ENCODE measurements around the gene PTPRK. TPM values are rescaled to one million over a fixed set of nuclear protein-coding genes. Genes with fewer than 3 reads are reported as not detected.

Gene PTPRK
- total and polyA plus RNA-seq, 7 donors: 6.0 to 51.3 (median 46.7) TPM

- Histone ChIP-seq H3K4me1 (no peaks in the 10 kb centered on the region), H3K4me3 (no peak overlapping the region), H3K9me3 (peaks cover 0 to 3% (median 0%) of the 10 kb centered on the region in 4 donors), H3K27me3 (no peaks in the 10 kb centered on the region), H3K27ac (no peak overlapping the region), H3K36me3 (no peaks in the 10 kb centered on the region)
- intact Hi-C loops (cut with DNase I): no loop called here
- 91 to 94% methylated on average over 3 of the region's 3 CpGs for WGBS, 2 donors
- TF ChIP-seq EP300 (IDR thresholded peaks at IDR 0.05) (no peak), CTCF (IDR thresholded peaks at IDR 0.05) (no peak), POLR2A (IDR thresholded peaks at IDR 0.05) (no peak), POLR2AphosphoS5 (IDR thresholded peaks at IDR 0.05) (no peak)
- no peak for DNase-seq
Measured at GRCh38 chr6:127945434-127946097, 574.8 kb downstream of the PTPRK start.

- TF ChIP-seq POLR2AphosphoS5 (IDR thresholded peaks at IDR 0.05) (no peak), EP300 (IDR thresholded peaks at IDR 0.05) (no peak), CTCF (IDR thresholded peaks at IDR 0.05) (no peak), POLR2A (IDR thresholded peaks at IDR 0.05) (no peak)
- Histone ChIP-seq H3K4me3 (no peak overlapping the region), H3K9me3 (peaks cover 0 to 1% (median 0%) of the 10 kb centered on the region in 4 donors), H3K36me3 (no peaks in the 10 kb centered on the region), H3K4me1 (no peaks in the 10 kb centered on the region), H3K27me3 (no peaks in the 10 kb centered on the region), H3K27ac (no peak overlapping the region)
- no peak for DNase-seq
- intact Hi-C loops (cut with DNase I): no loop called here
- 29 to 71% methylated on average over 5 of the region's 5 CpGs for WGBS, 2 donors
Measured at GRCh38 chr6:127941228-127941627, 579.2 kb downstream of the PTPRK start.

GRCh38 chr6:127939442-127940066 is 580.8 kb downstream of the PTPRK start:
- no peaks in the 10 kb centered on the region for H3K9me3 ChIP-seq
- peaks cover 0 to 5% (median 0%) of the 10 kb centered on the region in 4 donors for H3K4me1 ChIP-seq
- WGBS, 2 donors: 10 to 47% methylated on average over 3 of the region's 3 CpGs
- H3K27me3 ChIP-seq: no peaks in the 10 kb centered on the region
- H3K27ac ChIP-seq: no peak overlapping the region
- DNase-seq: no peak
- TF ChIP-seq CTCF (IDR thresholded peaks at IDR 0.05) (no peak), EP300 (IDR thresholded peaks at IDR 0.05) (no peak), POLR2A (IDR thresholded peaks at IDR 0.05) (no peak), POLR2AphosphoS5 (IDR thresholded peaks at IDR 0.05) (no peak)
- H3K36me3 ChIP-seq: no peaks in the 10 kb centered on the region
- intact Hi-C loops (cut with DNase I): no loop called here
- H3K4me3 ChIP-seq: no peak overlapping the region

GRCh38 chr6:127938701-127939100 is 581.7 kb downstream of the PTPRK start:
- Histone ChIP-seq H3K27ac (no peak overlapping the region), H3K36me3 (no peaks in the 10 kb centered on the region), H3K27me3 (no peaks in the 10 kb centered on the region), H3K9me3 (no peaks in the 10 kb centered on the region), H3K4me1 (peaks cover 0 to 5% (median 0%) of the 10 kb centered on the region in 4 donors), H3K4me3 (no peak overlapping the region)
- intact Hi-C loops (cut with DNase I): no loop called here
- no peak for DNase-seq
- TF ChIP-seq POLR2A (IDR thresholded peaks at IDR 0.05): no peak
- TF ChIP-seq POLR2AphosphoS5 (IDR thresholded peaks at IDR 0.05): no peak
- no peak for TF ChIP-seq EP300 (IDR thresholded peaks at IDR 0.05)
- TF ChIP-seq CTCF (IDR thresholded peaks at IDR 0.05): no peak

All from sigmoid colon (tissue), 7 donors.